IMR-90 (cell line): ENCODE measurements around the gene PAX5. TPM values are rescaled to one million over a fixed set of nuclear protein-coding genes. Genes with fewer than 3 reads are reported as not detected.

Experiments used
- ATAC-seq: fragments of 200-7000 bp; cut with Tn5 transposase; 2 replicates; pipeline ENCODE4 v1.9.1; 2020; ENCODE audit warnings: low read depth, mild to moderate bottlenecking, moderate library complexity
- BruUV-seq: library from RNA; stranded (reverse); fragments of 400-500 nt; replicated peaks from 2 replicates; lab custom pipeline; 2021; lab: Mats Ljungman, UMichigan
- CTCF ChIA-PET: fragments of 300-600 bp; formaldehyde crosslinking; extraction: SDS; loops from one replicate; lab custom pipeline; 2021; ENCODE audit warnings: antibody characterized with exemption; lab: Yijun Ruan, JAX
- POLR2A ChIA-PET: fragments of 300-600 bp; sonication (Branson Sonifier 250); formaldehyde crosslinking; loops from one replicate; lab custom pipeline; 2022; ENCODE audit warnings: antibody characterized with exemption; ENCODE audit not compliant: unreplicated experiment; lab: Charles Lee
- DNase-seq: peaks from one replicate; pipeline ENCODE4 v3.0.0; 2013
- H2AFZ ChIP-seq: replicated peaks from 2 replicates; pipeline ENCODE3; 2013; ENCODE audit warnings: low read length, mild to moderate bottlenecking; ENCODE audit not compliant: poor library complexity
- H2AK5ac ChIP-seq: 2 replicates; pipeline ENCODE4 v1.6.1; 2013; ENCODE audit warnings: low read depth, low read length, inconsistent platforms
- H2AK9ac ChIP-seq: replicated peaks from 2 replicates; pipeline ENCODE3; 2013; ENCODE audit warnings: mild to moderate bottlenecking, low read depth, low read length, moderate library complexity; ENCODE audit not compliant: poor library complexity
- H2BK120ac ChIP-seq: 2 replicates; pipeline ENCODE4 v1.6.1; 2013; ENCODE audit warnings: low read depth, low read length, inconsistent platforms
- H2BK15ac ChIP-seq: 3 replicates; pipeline ENCODE4 v1.6.1; 2013; ENCODE audit warnings: low read depth, low read length, inconsistent platforms
- H2BK20ac ChIP-seq: 2 replicates; pipeline ENCODE4 v1.6.1; 2013; ENCODE audit warnings: low read depth, mild to moderate bottlenecking, inconsistent platforms, low read length, moderate library complexity
- H2BK5ac ChIP-seq: 2 replicates; pipeline ENCODE4 v1.6.1; 2013; ENCODE audit warnings: mild to moderate bottlenecking, low read depth, low read length, inconsistent platforms; ENCODE audit not compliant: poor library complexity, severe bottlenecking
- H3K14ac ChIP-seq: replicated peaks from 2 replicates; pipeline ENCODE4 v1.6.1; 2013; ENCODE audit warnings: low read depth, low read length, inconsistent platforms
- H3K18ac ChIP-seq: 2 replicates; pipeline ENCODE4 v1.6.1; 2013; ENCODE audit warnings: low read depth, low read length, control low read depth
- H3K23ac ChIP-seq: 2 replicates; pipeline ENCODE4 v1.6.1; 2013; ENCODE audit warnings: low read depth, low read length, inconsistent platforms
- H3K27ac ChIP-seq: 2 replicates; pipeline ENCODE4 v1.5.1; 2013; ENCODE audit warnings: mild to moderate bottlenecking, control low read depth, low read length; ENCODE audit not compliant: insufficient read depth
- H3K27me3 ChIP-seq: 2 replicates; pipeline ENCODE4 v1.6.1; 2013; ENCODE audit warnings: low read length; ENCODE audit not compliant: control insufficient read depth, insufficient read depth
- H3K36me3 ChIP-seq: 2 replicates; pipeline ENCODE4 v1.6.1; 2013; ENCODE audit warnings: low read length, mixed read lengths; ENCODE audit not compliant: control insufficient read depth, insufficient read depth
- H3K4ac ChIP-seq: 2 replicates; pipeline ENCODE4 v1.6.1; 2013; ENCODE audit warnings: low read depth, low read length, inconsistent platforms
- H3K4me1 ChIP-seq: 2 replicates; pipeline ENCODE4 v1.6.1; 2013; ENCODE audit warnings: low read length, mixed read lengths; ENCODE audit not compliant: control insufficient read depth, insufficient read depth
- H3K4me2 ChIP-seq: 2 replicates; pipeline ENCODE4 v1.6.1; 2013; ENCODE audit warnings: low read depth, mild to moderate bottlenecking, control low read depth, low read length, moderate library complexity
- H3K4me3 ChIP-seq: 2 replicates; pipeline ENCODE4 v1.5.1; 2013; ENCODE audit warnings: low read depth, mild to moderate bottlenecking, control low read depth, low read length, moderate library complexity; ENCODE audit not compliant: insufficient read depth
- H3K56ac ChIP-seq: 2 replicates; pipeline ENCODE4 v1.6.1; 2013; ENCODE audit warnings: low read length, inconsistent platforms; ENCODE audit not compliant: insufficient read depth; ENCODE audit errors: extremely low read depth
- H3K79me1 ChIP-seq, 2 experiments: 2 replicates each; pipeline ENCODE4 v1.6.1; 2013; ENCODE audit warnings: low read length in 2 of 2, inconsistent platforms in 1 of 2, low read depth in 1 of 2
- H3K9ac ChIP-seq: 2 replicates; pipeline ENCODE4 v1.6.1; 2013; ENCODE audit warnings: low read depth, low read length, control low read depth
- H3K9me1 ChIP-seq: 2 replicates; pipeline ENCODE4 v1.6.1; 2013; ENCODE audit warnings: low read length, inconsistent platforms; ENCODE audit not compliant: insufficient read depth
- H3K9me3 ChIP-seq: 2 replicates; pipeline ENCODE4 v1.6.1; 2013; ENCODE audit warnings: low read length; ENCODE audit not compliant: control insufficient read depth, insufficient read depth
- H4K20me1 ChIP-seq: 2 replicates; pipeline ENCODE4 v1.6.1; 2013; ENCODE audit warnings: low read length, inconsistent platforms; ENCODE audit not compliant: insufficient read depth
- H4K5ac ChIP-seq: 2 replicates; pipeline ENCODE4 v1.6.1; 2013; ENCODE audit warnings: mild to moderate bottlenecking, low read depth, low read length, control low read depth
- H4K8ac ChIP-seq, 2 experiments: 2 replicates each; pipeline ENCODE4 v1.6.1; 2013; ENCODE audit warnings: low read depth in 2 of 2, low read length in 2 of 2, control low read depth in 1 of 2, inconsistent platforms in 1 of 2
- H4K91ac ChIP-seq: 2 replicates; pipeline ENCODE4 v1.6.1; 2013; ENCODE audit warnings: low read depth, low read length, inconsistent platforms; ENCODE audit not compliant: insufficient read depth
- BHLHE40 ChIP-seq: fragments of 150-350 bp; IDR thresholded peaks from 2 replicates; pipeline ENCODE4 v1.6.1; 2016; ENCODE audit warnings: mild to moderate bottlenecking, low read depth, low read length
- CHD1 ChIP-seq: IDR thresholded peaks from 2 replicates; pipeline ENCODE4 v1.6.1; 2012; ENCODE audit warnings: low read depth, low read length, improper control_type of control experiment
- CTCF ChIP-seq: conservative IDR thresholded peaks from 2 replicates; pipeline ENCODE4 v1.5.1; 2012; ENCODE audit warnings: mild to moderate bottlenecking, low read depth, low read length, improper control_type of control experiment
- ELK1 ChIP-seq: fragments of 150-350 bp; IDR thresholded peaks from 2 replicates; pipeline ENCODE4 v1.6.1; 2016; ENCODE audit warnings: low read depth, mild to moderate bottlenecking, low read length, moderate library complexity, borderline replicate concordance
- FOS ChIP-seq: fragments of 150-350 bp; IDR thresholded peaks from 2 replicates; pipeline ENCODE4 v1.6.1; 2016; ENCODE audit warnings: low read depth, low read length
- MAFK ChIP-seq: IDR thresholded peaks from 2 replicates; pipeline ENCODE4 v1.6.1; 2012; ENCODE audit warnings: low read depth, low read length, improper control_type of control experiment
- MAZ ChIP-seq: IDR thresholded peaks from 2 replicates; pipeline ENCODE4 v1.6.1; 2012; ENCODE audit warnings: low read depth, mild to moderate bottlenecking, low read length, improper control_type of control experiment, moderate library complexity, borderline replicate concordance
- MXI1 ChIP-seq: IDR thresholded peaks from 2 replicates; pipeline ENCODE4 v1.6.1; 2012; ENCODE audit warnings: low read depth, mild to moderate bottlenecking, low read length, moderate library complexity, borderline replicate concordance
- NFE2L2 ChIP-seq: fragments of 150-350 bp; IDR thresholded peaks from 2 replicates; pipeline ENCODE4 v1.6.1; 2016; ENCODE audit warnings: low read depth, mild to moderate bottlenecking, low read length
- POLR2A ChIP-seq: IDR thresholded peaks from 2 replicates; pipeline ENCODE4 v1.6.1; 2012; ENCODE audit warnings: mild to moderate bottlenecking, low read depth, low read length
- RAD21 ChIP-seq: IDR thresholded peaks from 2 replicates; pipeline ENCODE4 v1.6.1; 2012; ENCODE audit warnings: low read length, improper control_type of control experiment
- RCOR1 ChIP-seq: IDR thresholded peaks from 2 replicates; pipeline ENCODE4 v1.6.1; 2012; ENCODE audit warnings: mild to moderate bottlenecking, low read length, improper control_type of control experiment; ENCODE audit not compliant: insufficient replicate concordance
- RFX5 ChIP-seq: IDR thresholded peaks from 2 replicates; pipeline ENCODE4 v1.8.0; 2012; ENCODE audit warnings: low read depth, mild to moderate bottlenecking, low read length, moderate library complexity
- SMC3 ChIP-seq: fragments of 150-350 bp; IDR thresholded peaks from 2 replicates; pipeline ENCODE4 v1.6.1; 2016; ENCODE audit warnings: low read depth, mild to moderate bottlenecking, antibody characterized with exemption, low read length, moderate library complexity
- USF2 ChIP-seq: fragments of 150-350 bp; IDR thresholded peaks from 2 replicates; pipeline ENCODE4 v1.6.1; 2017; ENCODE audit warnings: mild to moderate bottlenecking, antibody characterized with exemption, low read length, low read depth
- WGBS, 2 experiments: methylation state at CpG; one replicate each; pipeline versions ENCODE4 v1.1.5 to v1.1.7; 2013; ENCODE audit warnings: missing lambda C conversion rate in 2 of 2; ENCODE audit not compliant: insufficient read length in 1 of 2; ENCODE audit errors: extremely low coverage in 2 of 2; 5-methylcytosine and 5-hydroxymethylcytosine counted together
- dilution Hi-C: fragments of 300-500 bp; cut with HindIII; formaldehyde crosslinking; loops from one replicate; pipeline ENCODE4 v1.14.3; 2018; ENCODE audit warnings: low sequenced_read_pairs; ENCODE audit not compliant: unreplicated experiment
- in situ Hi-C: fragments of 300-500 bp; cut with MboI; formaldehyde crosslinking; loops from 3 replicates; pipeline ENCODE4 v1.14.3; 2019; ENCODE audit warnings: low sequenced_read_pairs, inconsistent platforms, mixed read lengths
- intact Hi-C: fragments of 100-400 bp; cut with micrococcal nuclease; formaldehyde crosslinking; loops from 2 replicates; pipeline ENCODE4 v1.10.0; 2022
- polyA plus RNA-seq, 3 experiments: library from polyadenylated mRNA; depleted of rRNA; stranded (reverse); fragments of >200 nt; gene quantifications; 2 replicates each; pipeline ENCODE4 v1.2.3, GENCODE V29; 2012; ENCODE audit warnings: low replicate concordance in 1 of 3
- total RNA-seq: library from RNA; depleted of rRNA; stranded (reverse); fragments of >200 nt; gene quantifications from 2 replicates; pipeline ENCODE4 v1.2.3, GENCODE V29; 2012

PAX5 gene
- total and polyA plus RNA-seq, 2 of the 4 experiments (the other 2 are of a cell fraction), result not detected

- H2BK20ac ChIP-seq, result no peak overlapping the region
- DNase-seq, result no peak
These were observed 200.1 kb downstream of the PAX5 start for GRCh38 chr9:36833954-36834353.

More at GRCh38 chr9:36833954-36834353, 200.1 kb downstream of the PAX5 start:
- Histone ChIP-seq H2BK5ac (no peak overlapping the region), H3K4me2 (no peak overlapping the region), H3K36me3 (no peaks in the 10 kb centered on the region), H3K27ac (no peak overlapping the region), H4K8ac (no peak overlapping the region), H3K4me3 (no peak overlapping the region), H3K79me1 (no peaks in the 10 kb centered on the region), H2AK9ac (no peak overlapping the region), H4K91ac (no peak overlapping the region), H3K14ac (no peak overlapping the region), H3K18ac (no peak overlapping the region), H3K9ac (no peak overlapping the region), H3K4ac (no peak overlapping the region), H3K56ac (no peak overlapping the region), H4K5ac (no peak overlapping the region), H3K27me3 (peaks cover 32% of the 10 kb centered on the region), H2BK120ac (no peak overlapping the region), H4K20me1 (no peaks in the 10 kb centered on the region), H3K4me1 (no peaks in the 10 kb centered on the region), H2AK5ac (no peak overlapping the region), H3K9me1 (no peaks in the 10 kb centered on the region), H2AFZ (no peak overlapping the region), H3K9me3 (no peaks in the 10 kb centered on the region), H2BK15ac (no peak overlapping the region), H3K23ac (no peak overlapping the region)
- in situ Hi-C loops (no loop called here), intact Hi-C loops (no loop called here), dilution Hi-C loops (no loop called here)
- no peak for ATAC-seq
- TF ChIP-seq RCOR1, result no peak
- no peak for TF ChIP-seq MXI1
- no peak for TF ChIP-seq ELK1
- TF ChIP-seq MAZ, result no peak
- TF ChIP-seq CTCF, result no peak
- TF ChIP-seq USF2, result no peak
- no peak for TF ChIP-seq MAFK
- no peak for TF ChIP-seq SMC3
- TF ChIP-seq FOS, result no peak
- no peak for TF ChIP-seq RFX5
- TF ChIP-seq NFE2L2, result no peak
- no peak for TF ChIP-seq RAD21
- no peak for TF ChIP-seq BHLHE40
- TF ChIP-seq POLR2A, result no peak
- no peak for TF ChIP-seq CHD1
- 38% methylated on average over 3 of the region's 6 CpGs; no CpG with 5 or more reads in 1 of the 2 experiments for WGBS, 2 experiments
- no TSS peak for BruUV-seq
- POLR2A ChIA-PET, result no interaction called here
- CTCF ChIA-PET, result no interaction called here
